GM18499 (cell line): ENCODE results near the gene PLEKHA8.

Experiments used
- ATAC-seq: cut with Tn5 transposase; IDR thresholded peaks from one replicate; pipeline ENCODE4 v1.9.1; 2021; ENCODE audit warnings: moderate number of reproducible peaks; ENCODE audit not compliant: insufficient read depth, unreplicated experiment

The PLEKHA8 gene

DNA sequence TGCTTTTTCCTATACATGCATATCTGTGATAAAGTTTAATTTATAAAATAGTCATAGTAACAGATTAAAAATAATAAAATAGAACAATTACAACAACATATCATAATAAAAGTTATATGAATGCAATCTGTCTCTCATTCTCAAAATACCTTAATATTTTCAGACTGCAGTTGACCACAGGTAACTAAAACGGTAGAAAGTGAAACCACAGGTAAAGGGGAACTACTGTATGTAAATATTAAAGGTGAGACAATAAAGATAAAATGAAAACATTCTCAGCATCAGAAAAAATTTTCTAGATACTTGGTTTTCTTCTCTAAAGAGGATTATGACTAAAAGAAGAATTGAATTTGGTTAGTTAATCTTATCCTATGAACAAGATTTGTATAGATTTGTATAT lies 7.7 kb upstream of the PLEKHA8 start:
- ATAC-seq, result no peak

- ATAC-seq, result no peak
Measured at GRCh38 chr7:30022991-30023390, 5.2 kb upstream of the PLEKHA8 start.

GRCh38 chr7:30023524-30023923 lies 4.7 kb upstream of the PLEKHA8 start:
- no peak for ATAC-seq

DNA sequence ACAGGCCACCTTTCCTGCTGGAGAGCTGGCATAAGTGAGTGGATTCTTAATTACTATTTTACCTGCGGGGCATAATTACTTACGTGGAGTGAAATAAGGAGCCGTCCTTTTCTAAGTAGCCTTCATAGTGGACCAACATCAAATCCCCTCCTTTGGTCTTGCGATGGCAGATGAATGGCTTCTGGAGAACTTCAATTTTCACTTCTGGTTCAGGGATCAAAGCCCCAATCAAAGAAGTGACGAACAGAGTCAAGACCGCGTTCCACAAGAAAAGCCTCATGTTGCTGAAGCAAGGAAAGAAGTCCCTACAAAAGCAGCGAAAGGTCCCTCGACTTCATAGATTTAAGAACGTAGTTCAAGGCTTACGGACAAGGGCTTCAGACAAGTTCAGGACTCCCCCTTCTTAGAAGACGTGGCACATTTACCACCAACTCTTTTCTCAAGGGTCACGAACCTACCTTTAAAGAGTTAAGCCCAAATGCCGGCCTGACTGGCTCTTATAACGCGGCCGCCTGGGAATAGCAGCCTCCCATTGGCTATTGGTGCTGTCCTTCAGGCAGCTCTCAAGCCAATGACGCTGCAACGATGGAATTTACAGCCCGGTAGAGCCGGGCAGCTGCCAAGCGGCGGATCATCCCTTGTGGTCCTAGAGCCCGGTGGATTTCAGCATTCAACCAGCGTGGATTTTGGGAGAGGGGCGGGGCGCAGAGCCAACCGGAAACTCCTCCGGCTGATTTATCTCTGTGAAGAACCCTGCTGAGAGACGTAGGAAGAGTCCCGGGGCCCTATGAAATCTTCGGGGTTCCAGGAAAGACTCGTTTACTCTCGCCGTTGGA lies 1.8 kb upstream of the PLEKHA8 start, which contains the start of gene FKBP14:
Gene FKBP14 (minus strand): TSS at position 474 of the 836 bp plus-strand sequence. CDS start 194 bp downstream, at position 280.
- peak; percentile 69 for ATAC-seq

DNA sequence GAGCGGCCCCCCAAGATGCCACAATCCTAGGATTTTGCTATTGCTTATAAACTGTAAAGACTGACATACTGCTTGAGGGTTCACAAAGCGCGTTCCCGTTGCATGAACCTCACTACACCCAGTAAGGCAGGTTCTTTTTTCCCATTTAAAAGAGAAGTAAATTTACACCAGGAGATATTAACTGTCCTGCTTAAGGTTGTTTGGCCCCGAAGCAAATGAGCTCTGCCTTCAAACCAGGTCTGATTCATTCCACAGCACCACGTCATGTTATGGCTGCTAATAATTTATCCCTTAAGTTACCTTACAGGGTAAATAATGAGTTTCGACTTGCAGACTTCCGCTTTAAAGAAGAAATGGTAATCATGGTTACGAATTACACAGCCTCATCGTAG lies 1.2 kb upstream of the PLEKHA8 start:
- ATAC-seq, result no peak

DNA sequence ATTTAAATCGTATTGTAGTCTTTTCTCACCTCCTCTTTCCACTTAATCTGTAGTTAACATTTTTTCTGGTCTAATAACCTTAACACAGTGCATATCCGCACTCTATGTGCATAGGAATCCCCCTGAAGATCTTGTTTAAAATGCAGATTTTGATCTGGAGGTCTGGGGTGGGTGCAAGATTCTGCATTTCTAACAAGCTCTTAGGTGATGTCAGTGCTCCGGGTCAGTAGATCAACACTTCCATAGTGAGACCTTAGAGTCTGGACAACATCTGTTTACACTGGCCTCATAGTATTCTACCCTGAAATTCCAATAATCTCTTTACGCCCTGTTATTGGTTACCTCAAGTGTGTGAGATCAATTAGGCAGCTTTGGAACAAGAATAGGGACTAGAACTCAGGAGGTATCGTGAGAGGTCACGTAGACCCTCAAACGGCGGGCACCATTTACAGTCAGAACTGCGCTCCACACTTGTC lies 434 bp upstream of the PLEKHA8 start:
- ATAC-seq, result peak; percentile 5

DNA sequence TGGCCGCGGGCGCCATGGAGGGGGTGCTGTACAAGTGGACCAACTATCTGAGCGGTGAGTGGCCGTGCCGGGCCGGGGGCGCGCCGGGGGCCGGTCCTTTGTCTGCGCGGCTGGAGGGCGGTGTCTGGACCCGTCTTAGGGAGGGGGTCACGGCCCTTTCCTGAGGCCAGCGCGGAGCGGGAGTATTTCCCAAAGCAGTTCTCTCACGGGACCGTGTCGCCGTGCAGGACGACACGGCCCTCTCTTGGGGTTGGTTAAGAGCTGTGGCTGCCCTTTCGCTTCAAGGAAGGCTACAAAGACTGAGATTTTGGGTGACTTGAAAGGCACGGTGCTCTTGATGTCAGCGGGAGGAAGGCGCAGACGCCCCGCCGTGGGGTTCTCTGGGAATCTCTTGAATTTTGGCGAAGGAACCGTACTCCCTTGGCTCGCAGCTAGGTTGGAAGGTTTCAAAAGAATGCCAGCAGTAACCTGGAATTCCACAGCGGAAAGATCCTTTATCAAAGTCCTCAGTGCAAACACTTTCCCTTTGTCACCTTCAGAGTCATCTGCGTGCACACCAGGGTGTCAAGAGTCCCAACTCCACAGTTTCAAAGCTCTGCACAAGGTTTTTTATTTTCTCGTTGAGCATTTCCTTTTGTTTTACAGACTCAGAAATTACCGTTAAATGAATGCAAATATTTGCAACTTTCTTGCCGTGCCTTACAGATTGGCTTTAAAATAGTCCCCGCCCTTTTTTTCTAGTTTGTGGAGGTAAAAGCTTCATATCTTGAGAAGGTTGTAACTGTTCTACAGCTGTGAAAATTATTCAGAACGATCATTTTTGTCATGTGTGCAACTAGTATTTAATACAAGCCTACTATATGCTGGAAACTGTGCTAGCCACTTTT lies 780 bp downstream of the PLEKHA8 start:
- peak; percentile 1 for ATAC-seq

DNA sequence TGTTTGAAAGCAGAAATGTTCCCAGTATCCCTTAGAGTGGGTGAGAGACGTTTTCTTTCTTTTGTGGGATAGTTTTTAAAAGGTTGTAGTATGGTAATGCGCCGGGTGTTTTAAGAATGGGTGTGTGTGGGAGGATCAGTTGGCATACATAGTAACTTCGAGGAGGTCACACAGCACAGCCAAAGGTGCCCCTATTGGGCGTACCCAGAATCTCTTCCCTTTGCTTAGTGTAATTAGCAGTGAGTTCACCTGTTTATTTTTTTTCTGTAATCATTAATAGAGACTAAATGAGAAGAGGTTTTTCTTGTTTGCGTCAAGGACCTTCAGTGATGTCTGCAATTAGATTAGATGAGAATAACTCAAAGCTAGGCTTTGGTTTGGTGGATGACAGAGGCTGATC lies 1.5 kb downstream of the PLEKHA8 start:
- ATAC-seq, result no peak

DNA sequence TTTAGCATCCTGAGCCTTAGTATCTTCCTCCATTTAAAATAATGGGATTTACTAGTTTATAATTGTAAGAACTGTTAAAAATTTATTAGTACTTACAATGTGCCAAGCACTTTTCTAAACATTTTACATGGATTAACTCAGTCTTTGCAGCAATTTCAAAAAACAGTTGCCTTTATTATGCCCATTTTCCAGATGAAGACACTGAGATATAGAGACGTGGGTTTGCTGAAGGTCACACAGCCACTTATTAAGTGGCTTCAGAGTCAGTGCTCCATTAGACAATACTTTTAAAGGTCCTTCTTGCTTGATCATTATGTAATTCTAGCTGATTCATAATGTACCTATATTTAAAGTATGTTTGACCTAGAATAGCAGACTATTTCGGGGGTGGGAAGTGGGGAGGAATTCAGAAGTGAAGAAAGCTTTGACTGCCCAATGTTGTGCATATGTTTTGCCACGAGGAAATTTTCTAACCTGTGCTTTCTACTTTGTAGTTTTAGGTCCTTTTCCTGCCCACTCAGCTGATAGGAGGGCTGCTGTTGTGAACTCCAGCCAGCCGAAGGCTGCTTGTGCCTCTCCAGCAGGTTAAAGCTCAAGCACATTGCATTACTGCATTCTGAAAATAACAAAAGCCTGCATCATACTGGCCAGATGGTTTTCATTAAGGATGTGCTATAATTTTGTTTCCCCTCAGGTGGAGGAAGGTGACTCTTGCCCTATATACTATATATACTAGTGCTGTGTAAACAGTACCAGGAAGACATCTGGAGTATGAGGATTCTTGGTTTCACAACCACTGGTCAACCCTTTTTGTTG lies 4.3 kb downstream of the PLEKHA8 start:
- ATAC-seq, result no peak

DNA sequence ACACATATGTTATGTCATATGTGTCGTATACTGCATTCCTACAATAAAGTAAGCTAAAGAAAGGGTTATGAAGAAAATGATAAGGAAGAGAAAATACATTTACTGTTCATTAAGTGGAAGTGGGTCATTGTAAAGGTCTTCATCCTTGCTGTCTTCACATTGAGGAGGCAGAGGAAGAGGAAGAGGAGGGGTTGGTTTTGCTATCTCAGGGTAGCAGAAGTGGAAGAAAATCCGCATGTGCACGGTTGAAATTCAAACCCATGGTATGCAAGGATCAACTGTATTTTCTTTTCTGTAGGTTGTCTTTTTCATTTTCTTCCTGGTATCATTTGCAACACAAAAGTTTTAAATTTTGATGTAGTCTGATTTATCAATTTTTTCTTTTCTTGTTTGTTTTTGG lies 6.3 kb downstream of the PLEKHA8 start:
- no peak for ATAC-seq

GRCh38 chr7:30036220-30036619 lies 8.0 kb downstream of the PLEKHA8 start:
- no peak for ATAC-seq

GRCh38 chr7:30038196-30038980 lies 10.2 kb downstream of the PLEKHA8 start:
- ATAC-seq, result no peak

DNA sequence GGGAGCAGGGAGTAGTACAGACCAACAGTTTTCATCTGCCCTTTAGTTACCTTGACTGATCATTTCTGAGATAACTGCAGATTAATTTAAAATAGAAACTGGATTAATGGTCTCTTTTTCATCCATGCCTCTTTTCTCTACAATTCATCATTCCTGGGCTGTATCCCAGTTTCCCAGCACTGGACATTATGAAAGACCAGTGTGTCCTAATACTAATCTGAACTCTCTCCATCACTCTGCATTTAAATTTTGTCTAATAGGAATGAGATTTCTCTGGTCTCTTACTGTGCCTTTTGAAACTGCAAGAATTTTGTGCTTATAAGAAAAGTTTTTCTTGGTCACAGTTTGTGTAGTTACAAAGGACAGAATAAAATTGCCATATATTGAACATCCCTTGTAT lies 12.7 kb downstream of the PLEKHA8 start:
- no peak for ATAC-seq

- no peak for ATAC-seq
Measured at GRCh38 chr7:30041526-30042269, 13.5 kb downstream of the PLEKHA8 start.

DNA sequence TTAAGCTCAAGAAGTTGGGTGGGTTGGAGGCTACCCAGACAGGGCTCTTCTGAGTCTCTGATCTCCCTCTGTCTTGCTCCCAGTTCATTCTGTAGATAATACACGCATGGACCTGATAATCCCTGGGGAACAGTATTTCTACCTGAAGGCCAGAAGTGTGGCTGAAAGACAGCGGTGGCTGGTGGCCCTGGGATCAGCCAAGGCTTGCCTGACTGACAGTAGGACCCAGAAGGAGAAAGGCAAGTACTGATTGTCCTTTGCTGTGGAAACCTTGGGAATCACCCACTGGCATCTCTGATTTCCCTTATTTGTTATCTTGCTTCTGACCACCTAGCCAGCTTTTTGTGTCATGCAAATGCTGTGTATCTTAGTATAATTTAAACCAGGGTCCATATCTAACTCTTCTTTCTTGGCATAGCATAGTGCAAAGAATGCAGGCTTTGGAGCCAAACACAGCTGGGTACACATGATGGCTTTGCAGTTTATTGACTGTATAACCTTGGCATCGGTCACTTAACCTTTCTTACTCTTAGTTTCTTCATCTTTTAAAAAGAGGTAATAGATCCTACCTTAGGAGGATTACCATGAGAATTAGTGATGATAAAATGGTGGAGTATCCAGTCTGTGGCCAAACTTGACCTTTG lies 18.0 kb downstream of the PLEKHA8 start:
- no peak for ATAC-seq

- ATAC-seq, result no peak
Measured at GRCh38 chr7:30047124-30047523, 18.9 kb downstream of the PLEKHA8 start.

DNA sequence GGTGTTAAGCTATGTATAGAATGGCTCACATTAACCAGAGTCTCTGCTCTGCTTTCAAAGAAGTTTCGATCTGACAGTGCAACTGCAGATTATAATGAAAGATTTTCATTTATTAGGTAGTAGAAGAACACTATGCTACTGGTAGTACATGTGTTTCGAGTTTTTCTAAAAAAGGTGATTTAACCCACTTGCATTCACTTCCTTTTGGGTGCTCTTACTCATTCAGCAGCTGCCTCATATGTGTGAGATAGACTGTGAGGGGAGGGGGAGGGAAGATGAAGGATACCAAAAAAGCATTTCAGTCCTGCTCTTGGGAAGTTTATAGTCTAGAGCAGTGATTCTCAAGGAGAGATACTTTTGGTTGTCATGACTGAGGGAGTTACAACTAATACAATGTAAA lies 20.4 kb downstream of the PLEKHA8 start:
- no peak for ATAC-seq

- ATAC-seq, result no peak
Measured at GRCh38 chr7:30049173-30049572, 21.0 kb downstream of the PLEKHA8 start.
